ENCODE results near the gene FAM20B.

Gene FAM20B

GRCh38 chr1:179124873-179125272, 99.2 kb downstream of the FAM20B start:
- H3K36me3 ChIP-seq (ENCODE audit: insufficient read depth, insufficient read length, low read length) = peaks cover 51% of the 10 kb centered on the region
- TF ChIP-seq SUZ12 (IDR thresholded peaks at IDR 0.05; ENCODE audit: extremely low read depth, insufficient read depth, insufficient read length) (no peak), YY1 (IDR thresholded peaks at IDR 0.05; ENCODE audit: insufficient read depth, insufficient read length) (no peak), ZNF274 (IDR thresholded peaks at IDR 0.05; ENCODE audit: low read depth, low read length) (no peak)
- H3K4me1 ChIP-seq (ENCODE audit: insufficient read depth, insufficient read length) = no peaks in the 10 kb centered on the region
- H3K27me3 ChIP-seq (ENCODE audit: insufficient read depth, insufficient read length) = no peaks in the 10 kb centered on the region
- no peak for DNase-seq (ENCODE audit: low read depth, low spot score)
- H3K9ac ChIP-seq (ENCODE audit: insufficient read length, low read depth) = no peak overlapping the region
- H3K4me3 ChIP-seq (ENCODE audit: insufficient read length, low read depth) = no peak overlapping the region
- no peaks in the 10 kb centered on the region for H3K9me3 ChIP-seq (ENCODE audit: insufficient read depth, low read length)

Data from NT2/D1 (cell line).